Brain microvascular endothelial cell (primary cell): Measurements from ENCODE around the gene BIN2.
A peak's percentile ranks its signal among the peaks of the same experiment; 100 is the strongest.
"Not testable (repeated sequence)": the region's sequence is repeated elsewhere in the genome, so short reads cannot be mapped to it uniquely, and the experiment has no call there.

ENCODE experiments used
- DNase-seq: peaks from one replicate; pipeline ENCODE4 v3.0.0-alpha.2; 2020
- H3K27ac ChIP-seq: fragments of 250-450 bp; sonication (Bioruptor Pico); 2 replicates; pipeline ENCODE4 v1.5.1; 2020; ENCODE audit warnings: mild to moderate bottlenecking, moderate library complexity
- H3K27me3 ChIP-seq: fragments of 250-450 bp; sonication (Bioruptor Pico); replicated peaks from 2 replicates; pipeline ENCODE4 v1.5.1; 2020; ENCODE audit warnings: mild to moderate bottlenecking
- H3K36me3 ChIP-seq: fragments of 250-450 bp; sonication (Bioruptor Pico); replicated peaks from 2 replicates; pipeline ENCODE4 v1.5.1; 2020; ENCODE audit warnings: mild to moderate bottlenecking
- H3K4me3 ChIP-seq: 2 replicates; pipeline ENCODE4 v1.5.1; 2011; ENCODE audit warnings: low read depth, mild to moderate bottlenecking, control low read depth, low read length, moderate library complexity
- CTCF ChIP-seq: IDR thresholded peaks from 2 replicates; pipeline ENCODE4 v1.5.1; 2011; ENCODE audit warnings: low read depth, mild to moderate bottlenecking, moderate library complexity, low read length, control low read depth, inconsistent platforms; ENCODE audit errors: missing control alignments
- in situ Hi-C: cut with HindIII; loops from 2 replicates; pipeline ENCODE4 v1.10.0; 2017; ENCODE audit warnings: low sequenced_read_pairs, low pct_ligation_motif_present

The BIN2 gene

GRCh38 chr12:51342416-51342815 lies 18.4 kb upstream of the BIN2 start:
- TF ChIP-seq CTCF = no peak
- DNase-seq = no peak
- in situ Hi-C loops = no loop called here

GRCh38 chr12:51341251-51342007 lies 17.5 kb upstream of the BIN2 start:
- Histone ChIP-seq H3K36me3 (no peaks in the 10 kb centered on the region), H3K27me3 (no peaks in the 10 kb centered on the region), H3K4me3 (peak overlapping the region; percentile 33), H3K27ac (no peak overlapping the region)
- in situ Hi-C loops = no loop called here
- DNase-seq = peak; percentile 58
- TF ChIP-seq CTCF = peak; percentile 98

More at GRCh38 chr12:51342416-51342815, 18.4 kb upstream of the BIN2 start:
- Histone ChIP-seq H3K36me3 (no peaks in the 10 kb centered on the region), H3K4me3 (no peak overlapping the region), H3K27ac (no peak overlapping the region), H3K27me3 (no peaks in the 10 kb centered on the region)

GRCh38 chr12:51339750-51340149 lies 15.8 kb upstream of the BIN2 start:
- H3K36me3 ChIP-seq = no peaks in the 10 kb centered on the region
- no peak overlapping the region for H3K27ac ChIP-seq
- in situ Hi-C loops = no loop called here
- H3K27me3 ChIP-seq = no peaks in the 10 kb centered on the region
- no peak for TF ChIP-seq CTCF
- H3K4me3 ChIP-seq = no peak overlapping the region
- no peak for DNase-seq

- H3K27me3 ChIP-seq, DNase-seq, H3K4me3 ChIP-seq, in situ Hi-C loops, H3K36me3 ChIP-seq, H3K27ac ChIP-seq: not testable (repeated sequence)
Observed at GRCh38 chr12:51337336-51337735, 13.4 kb upstream of the BIN2 start.

GRCh38 chr12:51335931-51336330 lies 12.0 kb upstream of the BIN2 start:
- no peak overlapping the region for H3K4me3 ChIP-seq
- H3K36me3 ChIP-seq = no peaks in the 10 kb centered on the region
- in situ Hi-C loops = no loop called here
- no peak for DNase-seq
- no peak for TF ChIP-seq CTCF
- H3K27me3 ChIP-seq = no peaks in the 10 kb centered on the region
- no peak overlapping the region for H3K27ac ChIP-seq

- Histone ChIP-seq H3K36me3 (no peaks in the 10 kb centered on the region), H3K4me3 (no peak overlapping the region), H3K27me3 (no peaks in the 10 kb centered on the region), H3K27ac (no peak overlapping the region)
- in situ Hi-C loops = no loop called here
- no peak for TF ChIP-seq CTCF
- DNase-seq = peak; percentile 5
Observed at GRCh38 chr12:51334764-51335163, 10.8 kb upstream of the BIN2 start.
